ENCODE results near the gene ATP6V1B1. TPM values are rescaled to one million over a fixed set of nuclear protein-coding genes. Genes with fewer than 3 reads are reported as not detected.

The ATP6V1B1 gene
- polyA plus RNA-seq, 1 donor (not counting 4 experiments of a cell fraction or from before 2014, with no cell fraction given), result not detected

DNA sequence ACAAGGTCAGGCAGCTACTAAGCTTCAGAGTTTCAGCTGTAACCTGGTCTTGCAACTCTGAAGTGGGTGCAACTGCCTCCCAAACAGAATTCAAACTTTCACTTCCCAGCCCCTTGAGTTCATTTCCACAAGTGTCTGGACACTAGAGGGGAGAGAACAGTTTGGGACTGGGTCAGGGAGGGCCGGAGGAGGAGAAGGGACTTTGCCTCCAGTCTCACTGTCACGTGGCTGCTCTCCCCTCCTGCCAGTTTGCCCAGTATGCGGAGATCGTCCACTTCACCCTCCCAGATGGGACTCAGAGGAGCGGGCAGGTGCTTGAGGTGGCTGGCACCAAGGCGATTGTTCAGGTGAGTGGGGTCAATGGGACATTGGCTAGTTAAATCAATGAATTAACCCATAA, 22.1 kb downstream of the ATP6V1B1 start:
- no peak for FAIRE-seq
- TF ChIP-seq CTCF (optimal IDR thresholded peaks at IDR 0.05 in 1 of 3, IDR thresholded peaks at IDR 0.05 in 1 of 3, conservative IDR thresholded peaks at IDR 0.05 in 1 of 3; ENCODE audit: extremely low read depth in 1 of 3, insufficient read depth in 2 of 3, low read length in 3 of 3) (no peak), EZH2 (IDR thresholded peaks at IDR 0.05; ENCODE audit: low read length) (no peak)

GRCh38 chr2:70958759-70959158, 23.1 kb downstream of the ATP6V1B1 start:
- no peak overlapping the region for H2AFZ ChIP-seq (ENCODE audit: control insufficient read depth, low read length)
- dilution Hi-C loops (cut with MboI; ENCODE audit: extremely low pct_ligation_motif_present, low sequenced_read_pairs), result no loop called here
- no peaks in the 10 kb centered on the region for H3K9me3 ChIP-seq (ENCODE audit: control insufficient read depth, low read depth, low read length)
- no peaks in the 10 kb centered on the region for H3K9me1 ChIP-seq (ENCODE audit: control insufficient read depth, extremely low read depth, insufficient read depth, low read length)
- peaks cover 20% of the 10 kb centered on the region for H3K27me3 ChIP-seq (ENCODE audit: control insufficient read depth, extremely low read depth, insufficient read depth, low read length)
- no peak overlapping the region for H3K4me3 ChIP-seq (ENCODE audit: control insufficient read depth in 2 of 3, extremely low read depth in 1 of 3, insufficient read depth in 2 of 3, low read depth in 1 of 3, low read length in 3 of 3)
- TF ChIP-seq EZH2 (IDR thresholded peaks at IDR 0.05; ENCODE audit: low read length), result no peak
- no peak for TF ChIP-seq CTCF (optimal IDR thresholded peaks at IDR 0.05 in 1 of 3, IDR thresholded peaks at IDR 0.05 in 1 of 3, conservative IDR thresholded peaks at IDR 0.05 in 1 of 3; ENCODE audit: extremely low read depth in 1 of 3, insufficient read depth in 2 of 3, low read length in 3 of 3)
- H3K9ac ChIP-seq (ENCODE audit: control insufficient read depth, extremely low read depth, insufficient read depth, low read length), result no peak overlapping the region
- H3K27ac ChIP-seq (ENCODE audit: control insufficient read depth, insufficient read depth, low read length), result no peak overlapping the region
- H3K4me1 ChIP-seq (ENCODE audit: control insufficient read depth, extremely low read depth, insufficient read depth, low read length), result peaks cover 3% of the 10 kb centered on the region
- DNase-seq (ENCODE audit: low read depth, low spot score) (no peak), FAIRE-seq (no peak)
- H3K79me2 ChIP-seq (ENCODE audit: control insufficient read depth, insufficient read depth, low read length), result no peaks in the 10 kb centered on the region
- H3K4me2 ChIP-seq (ENCODE audit: control insufficient read depth, extremely low read depth, insufficient read depth, low read depth, low read length), result no peak overlapping the region
- H3K36me3 ChIP-seq (ENCODE audit: control insufficient read depth in 2 of 2, extremely low read depth in 1 of 2, insufficient read depth in 2 of 2, low read length in 2 of 2), result no peaks in the 10 kb centered on the region
- no peaks in the 10 kb centered on the region for H4K20me1 ChIP-seq (ENCODE audit: control insufficient read depth, extremely low read depth, insufficient read depth, low read length)

More for the DNA sequence above, 22.1 kb downstream of the ATP6V1B1 start:
- dilution Hi-C loops (cut with MboI; ENCODE audit: extremely low pct_ligation_motif_present, low sequenced_read_pairs), result no loop called here
- Histone ChIP-seq H3K9me3 (ENCODE audit: control insufficient read depth, low read depth, low read length) (no peaks in the 10 kb centered on the region), H3K27me3 (ENCODE audit: control insufficient read depth, extremely low read depth, insufficient read depth, low read length) (peaks cover 15% of the 10 kb centered on the region), H3K36me3 (ENCODE audit: control insufficient read depth in 2 of 2, extremely low read depth in 1 of 2, insufficient read depth in 2 of 2, low read length in 2 of 2) (no peaks in the 10 kb centered on the region), H3K27ac (ENCODE audit: control insufficient read depth, insufficient read depth, low read length) (no peak overlapping the region), H3K79me2 (ENCODE audit: control insufficient read depth, insufficient read depth, low read length) (no peaks in the 10 kb centered on the region), H3K9ac (ENCODE audit: control insufficient read depth, extremely low read depth, insufficient read depth, low read length) (no peak overlapping the region), H2AFZ (ENCODE audit: control insufficient read depth, low read length) (no peak overlapping the region), H4K20me1 (ENCODE audit: control insufficient read depth, extremely low read depth, insufficient read depth, low read length) (no peaks in the 10 kb centered on the region), H3K4me3 (ENCODE audit: control insufficient read depth in 2 of 3, extremely low read depth in 1 of 3, insufficient read depth in 2 of 3, low read depth in 1 of 3, low read length in 3 of 3) (no peak overlapping the region), H3K4me2 (ENCODE audit: control insufficient read depth, extremely low read depth, insufficient read depth, low read depth, low read length) (no peak overlapping the region), H3K4me1 (ENCODE audit: control insufficient read depth, extremely low read depth, insufficient read depth, low read length) (no peaks in the 10 kb centered on the region), H3K9me1 (ENCODE audit: control insufficient read depth, extremely low read depth, insufficient read depth, low read length) (no peaks in the 10 kb centered on the region)
- DNase-seq (ENCODE audit: low read depth, low spot score), result no peak

Measured in keratinocyte (primary cell).